ENCODE data around the gene WDFY4.

WDFY4 gene

GRCh38 chr10:48968036-48968435, 283.4 kb downstream of the WDFY4 start:
- H3K4me2 ChIP-seq (ENCODE audit: low read length): no peak overlapping the region
- H3K27me3 ChIP-seq (ENCODE audit: control insufficient read depth, insufficient read depth, low read length): no peaks in the 10 kb centered on the region
- TF ChIP-seq, protein P1, sequence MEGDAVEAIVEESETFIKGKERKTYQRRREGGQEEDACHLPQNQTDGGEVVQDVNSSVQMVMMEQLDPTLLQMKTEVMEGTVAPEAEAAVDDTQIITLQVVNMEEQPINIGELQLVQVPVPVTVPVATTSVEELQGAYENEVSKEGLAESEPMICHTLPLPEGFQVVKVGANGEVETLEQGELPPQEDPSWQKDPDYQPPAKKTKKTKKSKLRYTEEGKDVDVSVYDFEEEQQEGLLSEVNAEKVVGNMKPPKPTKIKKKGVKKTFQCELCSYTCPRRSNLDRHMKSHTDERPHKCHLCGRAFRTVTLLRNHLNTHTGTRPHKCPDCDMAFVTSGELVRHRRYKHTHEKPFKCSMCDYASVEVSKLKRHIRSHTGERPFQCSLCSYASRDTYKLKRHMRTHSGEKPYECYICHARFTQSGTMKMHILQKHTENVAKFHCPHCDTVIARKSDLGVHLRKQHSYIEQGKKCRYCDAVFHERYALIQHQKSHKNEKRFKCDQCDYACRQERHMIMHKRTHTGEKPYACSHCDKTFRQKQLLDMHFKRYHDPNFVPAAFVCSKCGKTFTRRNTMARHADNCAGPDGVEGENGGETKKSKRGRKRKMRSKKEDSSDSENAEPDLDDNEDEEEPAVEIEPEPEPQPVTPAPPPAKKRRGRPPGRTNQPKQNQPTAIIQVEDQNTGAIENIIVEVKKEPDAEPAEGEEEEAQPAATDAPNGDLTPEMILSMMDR (IDR thresholded peaks at IDR 0.05): no peak
- H3K9me3 ChIP-seq (ENCODE audit: control insufficient read depth, low read length): no peaks in the 10 kb centered on the region
- H3K79me2 ChIP-seq: no peaks in the 10 kb centered on the region
- H3K27ac ChIP-seq: no peak overlapping the region
- no peak overlapping the region for H3K9ac ChIP-seq
- no peak overlapping the region for H2AFZ ChIP-seq
- H3K36me3 ChIP-seq (ENCODE audit: control insufficient read depth, insufficient read depth, low read length): no peaks in the 10 kb centered on the region
- no peak overlapping the region for H3K4me3 ChIP-seq (ENCODE audit: low read depth, low read length)
- no peaks in the 10 kb centered on the region for H3K4me1 ChIP-seq

DNA sequence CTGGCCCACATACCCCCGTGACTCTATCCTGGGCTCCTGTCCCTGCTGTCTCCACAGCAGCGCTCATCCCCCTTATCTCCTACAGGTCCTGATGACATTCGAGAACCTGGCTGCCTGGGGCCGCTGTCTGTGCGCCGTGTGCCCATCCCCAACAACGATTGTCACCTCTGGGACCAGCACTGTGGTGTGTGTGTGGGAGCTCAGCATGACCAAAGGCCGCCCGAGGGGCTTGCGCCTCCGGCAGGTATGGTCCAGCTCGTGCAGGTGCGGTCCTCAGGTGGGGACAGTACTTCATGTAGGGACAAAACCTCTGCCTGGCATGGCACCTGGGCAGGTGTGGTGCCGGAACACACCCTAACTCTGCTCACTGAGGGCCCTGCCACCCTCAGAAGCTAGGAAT, 285.4 kb downstream of the WDFY4 start:
- Histone ChIP-seq H3K4me2 (ENCODE audit: low read length) (no peak overlapping the region), H3K79me2 (no peaks in the 10 kb centered on the region), H3K9me3 (ENCODE audit: control insufficient read depth, low read length) (no peaks in the 10 kb centered on the region), H3K9ac (no peak overlapping the region), H3K27ac (no peak overlapping the region), H3K4me3 (ENCODE audit: low read depth, low read length) (no peak overlapping the region), H2AFZ (no peak overlapping the region), H3K27me3 (ENCODE audit: control insufficient read depth, insufficient read depth, low read length) (no peaks in the 10 kb centered on the region), H3K36me3 (ENCODE audit: control insufficient read depth, insufficient read depth, low read length) (no peaks in the 10 kb centered on the region), H3K4me1 (no peaks in the 10 kb centered on the region)
- TF ChIP-seq, protein P1 (IDR thresholded peaks at IDR 0.05): no peak

GRCh38 chr10:48970654-48971053, 286.0 kb downstream of the WDFY4 start:
- H2AFZ ChIP-seq: no peak overlapping the region
- no peak overlapping the region for H3K27ac ChIP-seq
- H3K4me3 ChIP-seq (ENCODE audit: low read depth, low read length): no peak overlapping the region
- no peaks in the 10 kb centered on the region for H3K36me3 ChIP-seq (ENCODE audit: control insufficient read depth, insufficient read depth, low read length)
- no peaks in the 10 kb centered on the region for H3K4me1 ChIP-seq
- no peak overlapping the region for H3K9ac ChIP-seq
- no peaks in the 10 kb centered on the region for H3K79me2 ChIP-seq
- no peaks in the 10 kb centered on the region for H3K9me3 ChIP-seq (ENCODE audit: control insufficient read depth, low read length)
- no peak overlapping the region for H3K4me2 ChIP-seq (ENCODE audit: low read length)
- no peaks in the 10 kb centered on the region for H3K27me3 ChIP-seq (ENCODE audit: control insufficient read depth, insufficient read depth, low read length)
- TF ChIP-seq, protein P1 (IDR thresholded peaks at IDR 0.05): no peak

DNA sequence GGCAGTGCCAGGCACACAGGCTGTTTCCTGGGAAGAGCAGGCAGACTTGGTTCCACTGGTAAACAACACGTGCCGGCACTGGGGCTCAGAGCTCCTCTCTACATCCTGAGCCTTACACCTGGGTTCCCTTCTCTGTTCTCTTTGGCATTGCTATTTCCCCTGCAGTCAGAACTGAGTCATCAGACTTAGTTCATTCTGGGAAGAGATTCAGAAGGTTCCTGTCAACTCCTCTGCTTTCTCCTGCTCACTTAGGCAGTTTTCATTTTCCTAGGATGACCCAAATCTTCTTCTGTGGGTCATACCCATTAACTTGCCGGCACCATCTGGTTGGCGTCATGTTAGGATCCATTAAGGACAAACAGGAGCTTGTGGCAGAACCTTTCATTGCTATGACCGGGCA, 288.4 kb downstream of the WDFY4 start:
- Histone ChIP-seq H3K27me3 (ENCODE audit: control insufficient read depth, insufficient read depth, low read length) (no peaks in the 10 kb centered on the region), H3K27ac (no peak overlapping the region), H3K4me2 (ENCODE audit: low read length) (no peak overlapping the region), H3K36me3 (ENCODE audit: control insufficient read depth, insufficient read depth, low read length) (no peaks in the 10 kb centered on the region), H3K9me3 (ENCODE audit: control insufficient read depth, low read length) (no peaks in the 10 kb centered on the region), H3K9ac (no peak overlapping the region), H3K79me2 (no peaks in the 10 kb centered on the region), H3K4me3 (ENCODE audit: low read depth, low read length) (no peak overlapping the region), H2AFZ (no peak overlapping the region), H3K4me1 (no peaks in the 10 kb centered on the region)
- TF ChIP-seq, protein P1 (IDR thresholded peaks at IDR 0.05): no peak

- Histone ChIP-seq H3K4me1 (peaks cover 4% of the 10 kb centered on the region), H2AFZ (no peak overlapping the region), H3K36me3 (ENCODE audit: control insufficient read depth, insufficient read depth, low read length) (no peaks in the 10 kb centered on the region), H3K9me3 (ENCODE audit: control insufficient read depth, low read length) (no peaks in the 10 kb centered on the region), H3K4me3 (ENCODE audit: low read depth, low read length) (no peak overlapping the region), H3K79me2 (no peaks in the 10 kb centered on the region), H3K27me3 (ENCODE audit: control insufficient read depth, insufficient read depth, low read length) (no peaks in the 10 kb centered on the region), H3K4me2 (ENCODE audit: low read length) (no peak overlapping the region), H3K27ac (no peak overlapping the region), H3K9ac (no peak overlapping the region)
- TF ChIP-seq, protein P1 (IDR thresholded peaks at IDR 0.05): no peak
These were observed 290.0 kb downstream of the WDFY4 start for GRCh38 chr10:48974510-48975156.
